CD4-positive, CD25-positive, alpha-beta regulatory T cell (primary cell): ENCODE data around the gene ABHD6. TPM values are rescaled to one million over a fixed set of nuclear protein-coding genes. Genes with fewer than 3 reads are reported as not detected.
"Not testable (repeated sequence)": the region's sequence is repeated elsewhere in the genome, so short reads cannot be mapped to it uniquely, and the experiment has no call there.

Experiments
- ATAC-seq, 2 donors: fragments of 150-1000 bp; cut with Tn5 transposase; one replicate each; pipeline ENCODE4 v1.10.0; 2021; ENCODE audit warnings: low read depth in 2 of 2, moderate number of reproducible peaks in 2 of 2, moderate library complexity in 1 of 2
- DNase-seq, 3 donors: peaks; one replicate each; pipeline versions ENCODE4 v3.0.0 to v3.0.0-alpha.2; 2012 to 2022; ENCODE audit warnings: mixed read lengths in 1 of 3
- H3K27ac ChIP-seq: one replicate; pipeline ENCODE4 v1.7.0; 2013; ENCODE audit warnings: mild to moderate bottlenecking, low read length; ENCODE audit not compliant: insufficient read depth, poor library complexity, severe bottlenecking
- H3K27me3 ChIP-seq: one replicate; pipeline ENCODE4 v1.7.0; 2013; ENCODE audit warnings: low read length; ENCODE audit not compliant: control insufficient read depth, insufficient read depth
- H3K36me3 ChIP-seq: one replicate; pipeline ENCODE4 v1.7.0; 2013; ENCODE audit warnings: mild to moderate bottlenecking, low read length, moderate library complexity; ENCODE audit not compliant: control insufficient read depth, insufficient read depth
- H3K4me1 ChIP-seq: 2 replicates; pipeline ENCODE4 v1.7.0; 2013; ENCODE audit warnings: mild to moderate bottlenecking, low read length; ENCODE audit not compliant: insufficient read depth, control insufficient read depth, poor library complexity, severe bottlenecking
- H3K4me3 ChIP-seq: one replicate; pipeline ENCODE4 v1.7.0; 2013; ENCODE audit warnings: low read depth, mild to moderate bottlenecking, low read length, moderate library complexity
- H3K9me3 ChIP-seq, 2 experiments: 1 replicate in 1 of 2; 2 replicates in 1 of 2; pipeline ENCODE4 v1.7.0; 2013; ENCODE audit warnings: low read length in 2 of 2, mild to moderate bottlenecking in 1 of 2, moderate library complexity in 1 of 2; ENCODE audit not compliant: control insufficient read depth in 2 of 2
- H3K27ac Mint-ChIP-seq, 3 donors: one replicate each; pipeline ENCODE4 v1.8.0; 2020 to 2022; ENCODE audit warnings: mild to moderate bottlenecking in 3 of 3, mixed read lengths in 3 of 3, moderate library complexity in 2 of 3
- H3K27me3 Mint-ChIP-seq: one replicate; pipeline ENCODE4 v1.8.0; 2022; ENCODE audit warnings: mild to moderate bottlenecking, mixed read lengths
- H3K36me3 Mint-ChIP-seq: one replicate; pipeline ENCODE4 v1.8.0; 2020; ENCODE audit warnings: mixed read lengths
- H3K4me1 Mint-ChIP-seq, 4 donors: one replicate each; pipeline ENCODE4 v1.8.0; 2020 to 2022; ENCODE audit warnings: mixed read lengths in 4 of 4, mild to moderate bottlenecking in 1 of 4
- H3K4me3 Mint-ChIP-seq, 4 donors: one replicate each; pipeline ENCODE4 v1.8.0; 2020 to 2022; ENCODE audit warnings: mild to moderate bottlenecking in 4 of 4, mixed read lengths in 4 of 4, moderate library complexity in 3 of 4
- H3K9me3 Mint-ChIP-seq, 7 donors: one replicate each; pipeline ENCODE4 v1.8.0; 2020 to 2022; ENCODE audit warnings: mixed read lengths in 7 of 7, mild to moderate bottlenecking in 3 of 7, moderate library complexity in 2 of 7
- polyA plus RNA-seq, 4 donors: library from polyadenylated mRNA; unstranded; fragments of 300-500 nt; fragmentation: Illumina TruSeq; gene quantifications; one replicate each; pipeline ENCODE4 v1.2.3, GENCODE V29; 2021
- total RNA-seq: library from RNA; stranded (reverse); gene quantifications from one replicate; pipeline ENCODE4 v1.2.3, GENCODE V29; 2022

ABHD6 gene
- total and polyA plus RNA-seq, 5 donors from 2014 or later = 3.8 to 7.8 (median 4.7) TPM

GRCh38 chr3:58236527-58237237, 910 bp upstream of the ABHD6 start:
- H3K27ac ChIP-seq = peak overlapping the region; percentile 41
- H3K4me3 ChIP-seq = peak overlapping the region; percentile 71
- no peak for DNase-seq
- H3K27me3 ChIP-seq = peaks cover 12% of the 10 kb centered on the region
- peaks cover 4 to 18% (median 9%) of the 10 kb centered on the region in 4 donors for H3K4me1 Mint-ChIP-seq
- no peaks in the 10 kb centered on the region for H3K36me3 ChIP-seq
- H3K4me1 ChIP-seq = peaks cover 17% of the 10 kb centered on the region
- H3K36me3 Mint-ChIP-seq = no peaks in the 10 kb centered on the region
- peaks cover 53% of the 10 kb centered on the region for H3K27me3 Mint-ChIP-seq
- H3K4me3 Mint-ChIP-seq = peak overlapping the region; percentile 90 to 93 (median 92)
- H3K9me3 ChIP-seq = no peaks in the 10 kb centered on the region
- H3K27ac Mint-ChIP-seq = peak overlapping the region in 2 of 3 donors; percentile 52 to 88
- ATAC-seq = no peak
- no peaks in the 10 kb centered on the region for H3K9me3 Mint-ChIP-seq

GRCh38 chr3:58237941-58238681, 519 bp downstream of the ABHD6 start:
- Histone ChIP-seq H3K36me3 (no peaks in the 10 kb centered on the region), H3K4me3 (peak overlapping the region; percentile 26), H3K27me3 (peaks cover 6% of the 10 kb centered on the region), H3K4me1 (peaks cover 17% of the 10 kb centered on the region), H3K27ac (peak overlapping the region; percentile 41), H3K9me3 (no peaks in the 10 kb centered on the region)
- Mint-ChIP-seq H3K9me3 (peaks cover 0 to 2% (median 0%) of the 10 kb centered on the region in 7 donors), H3K27me3 (peaks cover 38% of the 10 kb centered on the region), H3K27ac (peak overlapping the region; percentile 44 to 84 (median 49)), H3K4me1 (peaks cover 4 to 18% (median 11%) of the 10 kb centered on the region in 4 donors), H3K4me3 (peak overlapping the region; percentile 93 to 99 (median 93)), H3K36me3 (no peaks in the 10 kb centered on the region)
- DNase-seq (peak in 2 of 3 donors; percentile 27 to 44), ATAC-seq (peak; percentile 38 to 46)

DNA sequence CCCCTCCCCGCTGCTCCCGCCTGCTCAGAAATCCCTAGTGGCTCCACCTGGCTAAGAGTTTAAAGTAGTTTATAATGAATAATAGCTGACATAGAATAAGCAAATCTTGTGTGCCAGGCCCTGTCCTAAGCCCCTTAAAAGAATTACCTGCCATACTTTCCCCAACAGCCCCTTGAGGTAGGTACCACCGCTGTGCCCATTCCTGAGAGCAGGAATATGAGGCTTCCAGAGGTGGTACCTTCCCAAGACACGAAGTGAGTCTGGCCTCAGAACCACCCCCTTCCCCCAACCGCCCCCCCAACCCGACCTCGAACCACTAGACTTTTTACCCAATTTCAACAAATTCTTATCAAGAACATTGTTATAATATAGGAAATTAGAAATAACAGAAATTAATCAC, 1.2 kb downstream of the ABHD6 start:
- Histone ChIP-seq H3K4me3 (peak overlapping the region; percentile 26), H3K9me3 (no peaks in the 10 kb centered on the region), H3K4me1 (peaks cover 17% of the 10 kb centered on the region), H3K27ac (no peak overlapping the region), H3K36me3 (no peaks in the 10 kb centered on the region), H3K27me3 (peaks cover 4% of the 10 kb centered on the region)
- H3K27me3 Mint-ChIP-seq = peaks cover 31% of the 10 kb centered on the region
- peaks cover 4 to 18% (median 11%) of the 10 kb centered on the region in 4 donors for H3K4me1 Mint-ChIP-seq
- DNase-seq (no peak), ATAC-seq (no peak)
- H3K9me3 Mint-ChIP-seq = peaks cover 0 to 2% (median 0%) of the 10 kb centered on the region in 7 donors
- no peaks in the 10 kb centered on the region for H3K36me3 Mint-ChIP-seq
- peak overlapping the region; percentile 93 to 99 (median 93) for H3K4me3 Mint-ChIP-seq
- no peak overlapping the region for H3K27ac Mint-ChIP-seq

GRCh38 chr3:58241306-58242044, 3.9 kb downstream of the ABHD6 start:
- no peak overlapping the region for H3K27ac ChIP-seq
- Mint-ChIP-seq H3K27ac (no peak overlapping the region), H3K4me3 (peak overlapping the region in 1 of 4 donors; percentile 37), H3K9me3 (peaks cover 0 to 2% (median 0%) of the 10 kb centered on the region in 7 donors), H3K4me1 (peaks cover 4 to 21% (median 10%) of the 10 kb centered on the region in 4 donors), H3K27me3 (peaks cover 8% of the 10 kb centered on the region), H3K36me3 (peaks cover 3% of the 10 kb centered on the region)
- no peaks in the 10 kb centered on the region for H3K9me3 ChIP-seq
- peaks cover 17% of the 10 kb centered on the region for H3K4me1 ChIP-seq
- ATAC-seq = no peak
- no peak for DNase-seq
- no peaks in the 10 kb centered on the region for H3K27me3 ChIP-seq
- no peak overlapping the region for H3K4me3 ChIP-seq
- no peaks in the 10 kb centered on the region for H3K36me3 ChIP-seq

GRCh38 chr3:58242340-58242739, 4.7 kb downstream of the ABHD6 start:
- no peak overlapping the region for H3K4me3 ChIP-seq
- no peaks in the 10 kb centered on the region for H3K9me3 ChIP-seq

GRCh38 chr3:58242860-58243259, 5.3 kb downstream of the ABHD6 start:
- not testable (repeated sequence) for H3K36me3 Mint-ChIP-seq, H3K27ac Mint-ChIP-seq, DNase-seq, H3K36me3 ChIP-seq, H3K27ac ChIP-seq, H3K4me3 ChIP-seq, H3K27me3 Mint-ChIP-seq, H3K9me3 Mint-ChIP-seq, H3K9me3 ChIP-seq, H3K27me3 ChIP-seq, ATAC-seq
- Mint-ChIP-seq H3K4me3 (peak overlapping the region in 1 of 4 donors; percentile 79), H3K4me1 (peaks cover 4 to 18% (median 10%) of the 10 kb centered on the region in 4 donors)
- peaks cover 11% of the 10 kb centered on the region for H3K4me1 ChIP-seq

More at GRCh38 chr3:58242340-58242739, 4.7 kb downstream of the ABHD6 start:
- Mint-ChIP-seq H3K9me3 (peaks cover 0 to 2% (median 0%) of the 10 kb centered on the region in 7 donors), H3K27me3 (peaks cover 7% of the 10 kb centered on the region), H3K4me3 (peak overlapping the region in 1 of 4 donors; percentile 17), H3K27ac (no peak overlapping the region), H3K36me3 (peaks cover 3% of the 10 kb centered on the region), H3K4me1 (peaks cover 4 to 18% (median 10%) of the 10 kb centered on the region in 4 donors)
- DNase-seq (no peak), ATAC-seq (no peak)
- peaks cover 11% of the 10 kb centered on the region for H3K4me1 ChIP-seq
- no peaks in the 10 kb centered on the region for H3K36me3 ChIP-seq
- H3K27ac ChIP-seq = no peak overlapping the region
- no peaks in the 10 kb centered on the region for H3K27me3 ChIP-seq

GRCh38 chr3:58243976-58244585, 6.5 kb downstream of the ABHD6 start:
- Mint-ChIP-seq H3K4me1 (peaks cover 0 to 12% (median 4%) of the 10 kb centered on the region in 4 donors), H3K27ac (peak overlapping the region in 1 of 3 donors; percentile 12), H3K4me3 (no peak overlapping the region), H3K9me3 (peaks cover 0 to 2% (median 0%) of the 10 kb centered on the region in 7 donors), H3K36me3 (peaks cover 3% of the 10 kb centered on the region), H3K27me3 (no peaks in the 10 kb centered on the region)
- Histone ChIP-seq H3K27ac (no peak overlapping the region), H3K9me3 (no peaks in the 10 kb centered on the region), H3K4me1 (no peaks in the 10 kb centered on the region), H3K4me3 (no peak overlapping the region), H3K27me3 (no peaks in the 10 kb centered on the region), H3K36me3 (no peaks in the 10 kb centered on the region)
- DNase-seq (no peak), ATAC-seq (no peak)
